Activated T-helper 2 cell treated with anti-CD3 and anti-CD28 coated beads, Interferon-gamma antibody, Interleukin-2, Interleukin-4, amounts not matched to agents 10 μg/mL and 5 μg/mL and 100 μg/mL, durations not matched to agents 14 hours and 24 hours and 36 hours (primary cell): ENCODE results near the gene GATB. TPM values are rescaled to one million over a fixed set of nuclear protein-coding genes. Genes with fewer than 3 reads are reported as not detected.
"Not testable (repeated sequence)": the region's sequence is repeated elsewhere in the genome, so short reads cannot be mapped to it uniquely, and the experiment has no call there.

Experiments used
- DNase-seq: peaks from one replicate; pipeline ENCODE4 v3.0.0; 2021; ENCODE audit warnings: low spot score
- H3K27ac Mint-ChIP-seq: one replicate; pipeline ENCODE4 v1.8.0; 2021; ENCODE audit warnings: mixed read lengths
- H3K27me3 Mint-ChIP-seq: one replicate; pipeline ENCODE4 v1.8.0; 2021; ENCODE audit warnings: low read depth, mixed read lengths
- H3K36me3 Mint-ChIP-seq: one replicate; pipeline ENCODE4 v1.8.0; 2021; ENCODE audit warnings: low read depth, mixed read lengths
- H3K4me1 Mint-ChIP-seq: one replicate; pipeline ENCODE4 v1.8.0; 2021; ENCODE audit warnings: low read depth, mixed read lengths
- H3K4me3 Mint-ChIP-seq: one replicate; pipeline ENCODE4 v1.8.0; 2021; ENCODE audit warnings: low read depth, mild to moderate bottlenecking, moderate library complexity, mixed read lengths
- H3K9me3 Mint-ChIP-seq: one replicate; pipeline ENCODE4 v1.8.0; 2021; ENCODE audit warnings: mixed read lengths
- intact Hi-C: fragments of 100-400 bp; cut with micrococcal nuclease; formaldehyde crosslinking; loops from one replicate; pipeline ENCODE4 v1.15.1; 2023
- total RNA-seq: library from RNA; stranded (reverse); gene quantifications from 2 replicates; pipeline ENCODE4 v1.2.3, GENCODE V29; 2022

Gene GATB
- total RNA-seq, 1 donor from 2014 or later, result 19.6 TPM

GRCh38 chr4:151743128-151743854, 17.5 kb downstream of the GATB start:
- DNase-seq, result no peak
- Mint-ChIP-seq H3K27me3 (no peaks in the 10 kb centered on the region), H3K36me3 (peaks cover under 1% of the 10 kb centered on the region), H3K4me3 (no peak overlapping the region), H3K27ac (no peak overlapping the region), H3K4me1 (no peaks in the 10 kb centered on the region), H3K9me3 (no peaks in the 10 kb centered on the region)
- intact Hi-C loops, result no loop called here

- Mint-ChIP-seq H3K27me3 (no peaks in the 10 kb centered on the region), H3K9me3 (peaks cover 27% of the 10 kb centered on the region), H3K36me3 (peaks cover 18% of the 10 kb centered on the region), H3K27ac (no peak overlapping the region), H3K4me3 (no peak overlapping the region), H3K4me1 (no peaks in the 10 kb centered on the region)
- intact Hi-C loops, result no loop called here
- DNase-seq, result no peak
Measured at GRCh38 chr4:151738720-151739517, 21.9 kb downstream of the GATB start.

DNA sequence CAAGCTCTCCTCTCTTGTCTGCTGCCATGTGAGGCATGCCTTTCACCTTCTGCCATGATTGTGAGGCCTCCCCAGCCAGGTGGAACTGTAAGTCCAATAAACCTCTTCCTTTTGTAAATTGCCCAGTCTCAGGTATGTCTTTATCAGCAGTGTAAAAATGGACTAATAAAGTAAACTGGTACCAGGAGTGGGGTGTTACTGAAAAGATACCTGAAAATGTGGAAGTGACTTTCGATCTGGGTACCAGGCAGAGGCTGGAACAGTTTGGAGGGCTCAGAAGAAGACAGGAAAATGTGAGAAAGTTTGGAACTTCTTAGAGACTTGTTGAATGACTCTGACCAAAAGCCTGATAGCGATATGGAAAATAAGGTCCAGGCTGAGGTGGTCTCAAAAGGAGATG, 24.0 kb downstream of the GATB start:
- Mint-ChIP-seq H3K9me3 (peaks cover 27% of the 10 kb centered on the region), H3K36me3 (peaks cover 18% of the 10 kb centered on the region)
- intact Hi-C loops, H3K4me3 Mint-ChIP-seq, H3K27ac Mint-ChIP-seq, H3K27me3 Mint-ChIP-seq, H3K4me1 Mint-ChIP-seq, DNase-seq: not testable (repeated sequence)

- H3K36me3 Mint-ChIP-seq, result peaks cover 18% of the 10 kb centered on the region
- intact Hi-C loops, result no loop called here
- H3K4me3 Mint-ChIP-seq, result no peak overlapping the region
- H3K9me3 Mint-ChIP-seq, result peaks cover 27% of the 10 kb centered on the region
- no peaks in the 10 kb centered on the region for H3K27me3 Mint-ChIP-seq
- H3K27ac Mint-ChIP-seq, result no peak overlapping the region
- no peak for DNase-seq
- H3K4me1 Mint-ChIP-seq, result no peaks in the 10 kb centered on the region
Measured at GRCh38 chr4:151736361-151736760, 24.4 kb downstream of the GATB start.

DNA sequence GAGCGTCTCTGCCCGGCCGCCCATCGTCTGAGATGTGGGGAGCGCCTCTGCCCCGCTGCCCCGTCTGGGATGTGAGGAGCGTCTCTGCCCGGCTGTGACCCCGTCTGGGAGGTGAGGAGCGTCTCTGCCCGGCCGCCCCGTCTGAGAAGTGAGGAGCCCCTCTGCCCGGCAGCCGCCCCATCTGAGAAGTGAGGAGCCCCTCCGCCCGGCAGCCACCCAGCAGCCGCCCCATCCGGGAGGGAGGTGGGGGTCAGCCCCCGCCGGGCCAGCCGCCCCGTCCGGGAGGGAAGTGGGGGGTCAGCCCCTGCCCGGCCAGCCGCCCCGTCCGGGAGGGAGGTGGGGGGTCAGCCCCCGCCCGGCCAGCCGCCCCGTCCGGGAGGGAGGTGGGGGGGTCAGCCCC, 29.1 kb downstream of the GATB start:
- H3K4me3 Mint-ChIP-seq, DNase-seq, H3K4me1 Mint-ChIP-seq, H3K36me3 Mint-ChIP-seq, H3K27me3 Mint-ChIP-seq, intact Hi-C loops, H3K27ac Mint-ChIP-seq: not testable (repeated sequence)
- peaks cover 15% of the 10 kb centered on the region for H3K9me3 Mint-ChIP-seq

- Mint-ChIP-seq H3K36me3 (no peaks in the 10 kb centered on the region), H3K27me3 (no peaks in the 10 kb centered on the region), H3K27ac (no peak overlapping the region)
Measured at GRCh38 chr4:151729731-151730559, 30.9 kb downstream of the GATB start.

GRCh38 chr4:151728679-151729078, 32.1 kb downstream of the GATB start:
- no peak for DNase-seq
- intact Hi-C loops, result no loop called here
- no peaks in the 10 kb centered on the region for H3K27me3 Mint-ChIP-seq
- H3K4me3 Mint-ChIP-seq, result no peak overlapping the region
- no peak overlapping the region for H3K27ac Mint-ChIP-seq
- no peaks in the 10 kb centered on the region for H3K36me3 Mint-ChIP-seq
- H3K4me1 Mint-ChIP-seq, result peaks cover 3% of the 10 kb centered on the region
- H3K9me3 Mint-ChIP-seq, result no peaks in the 10 kb centered on the region

More at GRCh38 chr4:151729731-151730559, 30.9 kb downstream of the GATB start:
- no peak for DNase-seq
- peaks cover 2% of the 10 kb centered on the region for H3K9me3 Mint-ChIP-seq
- intact Hi-C loops, result no loop called here
- H3K4me1 Mint-ChIP-seq, result no peaks in the 10 kb centered on the region
- H3K4me3 Mint-ChIP-seq, result no peak overlapping the region

DNA sequence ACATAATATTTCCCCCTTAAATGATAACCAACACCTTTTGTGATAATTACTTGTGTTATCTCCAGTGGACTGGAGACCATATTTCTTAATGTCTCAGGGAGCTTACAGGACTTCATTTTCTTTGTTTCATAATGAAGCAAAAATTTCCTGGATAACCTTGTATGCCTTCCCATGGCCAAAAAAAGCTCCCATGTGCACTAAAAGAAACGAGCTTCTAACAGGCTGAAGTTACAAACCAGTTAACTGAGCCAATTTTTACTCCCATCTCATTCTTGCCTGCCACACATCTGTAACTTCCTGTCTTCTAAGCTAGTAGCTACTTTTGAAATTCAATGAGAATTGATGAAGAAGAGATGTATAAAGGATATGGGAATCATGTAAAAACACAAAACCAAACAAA, 32.8 kb downstream of the GATB start:
- Mint-ChIP-seq H3K27me3 (no peaks in the 10 kb centered on the region), H3K9me3 (no peaks in the 10 kb centered on the region), H3K4me3 (no peak overlapping the region), H3K27ac (no peak overlapping the region), H3K36me3 (no peaks in the 10 kb centered on the region), H3K4me1 (peaks cover 3% of the 10 kb centered on the region)
- no peak for DNase-seq
- intact Hi-C loops, result no loop called here

GRCh38 chr4:151727365-151727764, 33.4 kb downstream of the GATB start:
- intact Hi-C loops, result no loop called here
- no peak overlapping the region for H3K4me3 Mint-ChIP-seq
- H3K27me3 Mint-ChIP-seq, result no peaks in the 10 kb centered on the region
- peaks cover 3% of the 10 kb centered on the region for H3K4me1 Mint-ChIP-seq
- no peak for DNase-seq
- no peak overlapping the region for H3K27ac Mint-ChIP-seq
- H3K9me3 Mint-ChIP-seq, result no peaks in the 10 kb centered on the region
- no peaks in the 10 kb centered on the region for H3K36me3 Mint-ChIP-seq

- no peaks in the 10 kb centered on the region for H3K36me3 Mint-ChIP-seq
- no peak for DNase-seq
- no peaks in the 10 kb centered on the region for H3K9me3 Mint-ChIP-seq
- intact Hi-C loops, result no loop called here
- H3K27ac Mint-ChIP-seq, result no peak overlapping the region
- peaks cover 3% of the 10 kb centered on the region for H3K4me1 Mint-ChIP-seq
- H3K4me3 Mint-ChIP-seq, result no peak overlapping the region
- H3K27me3 Mint-ChIP-seq, result no peaks in the 10 kb centered on the region
Measured at GRCh38 chr4:151725087-151725486, 35.7 kb downstream of the GATB start.

DNA sequence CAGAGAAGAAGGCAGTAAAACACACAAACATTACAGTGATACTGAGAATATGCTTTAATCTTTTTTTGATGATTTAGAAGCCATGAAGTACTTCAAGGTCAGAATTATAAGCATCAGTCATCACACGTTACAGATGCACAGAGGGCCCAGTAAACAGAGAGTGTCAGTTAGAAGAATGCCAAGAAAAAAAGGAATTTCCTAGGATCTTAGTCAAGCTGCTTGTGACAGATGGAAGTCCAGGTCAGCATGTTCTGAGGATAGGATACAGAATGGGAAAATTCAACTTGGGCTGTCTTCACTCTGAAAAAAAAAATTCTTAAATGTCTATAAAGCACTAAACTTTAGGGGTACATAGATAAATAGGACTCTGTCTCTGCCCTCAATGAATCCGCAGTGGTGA, 38.9 kb downstream of the GATB start:
- Mint-ChIP-seq H3K36me3 (no peaks in the 10 kb centered on the region), H3K27me3 (no peaks in the 10 kb centered on the region)

DNA sequence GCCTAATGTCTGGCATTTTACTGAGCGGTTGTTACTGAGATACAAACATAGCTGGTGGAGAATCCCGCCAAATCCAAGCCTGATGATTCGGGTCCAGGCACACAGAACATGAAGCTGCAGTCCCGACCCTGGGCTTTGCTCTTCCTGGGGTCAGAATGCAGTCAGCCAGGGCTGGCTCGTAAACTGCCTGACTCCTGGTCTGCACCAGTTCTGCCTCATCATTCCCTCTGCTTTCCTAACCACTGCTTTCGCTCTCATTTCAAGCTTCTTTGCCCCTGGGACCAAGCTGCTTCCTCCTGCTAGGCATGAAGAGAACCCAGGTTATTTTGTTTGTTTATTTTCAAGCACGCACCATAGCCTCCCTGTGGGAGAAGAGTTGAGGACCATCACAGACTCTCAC, 39.3 kb downstream of the GATB start:
- no peaks in the 10 kb centered on the region for H3K36me3 Mint-ChIP-seq
- H3K4me1 Mint-ChIP-seq, result peaks cover 3% of the 10 kb centered on the region
- no peaks in the 10 kb centered on the region for H3K27me3 Mint-ChIP-seq
- DNase-seq, result no peak
- H3K9me3 Mint-ChIP-seq, result no peaks in the 10 kb centered on the region
- intact Hi-C loops, result no loop called here
- no peak overlapping the region for H3K27ac Mint-ChIP-seq
- H3K4me3 Mint-ChIP-seq, result no peak overlapping the region

More for the DNA sequence above, 38.9 kb downstream of the GATB start:
- intact Hi-C loops, result no loop called here
- H3K27ac Mint-ChIP-seq, result no peak overlapping the region
- no peak overlapping the region for H3K4me3 Mint-ChIP-seq
- no peaks in the 10 kb centered on the region for H3K9me3 Mint-ChIP-seq
- peaks cover 3% of the 10 kb centered on the region for H3K4me1 Mint-ChIP-seq
- no peak for DNase-seq

- Mint-ChIP-seq H3K27me3 (no peaks in the 10 kb centered on the region), H3K36me3 (no peaks in the 10 kb centered on the region), H3K27ac (no peak overlapping the region), H3K9me3 (no peaks in the 10 kb centered on the region), H3K4me1 (peaks cover 3% of the 10 kb centered on the region), H3K4me3 (no peak overlapping the region)
- intact Hi-C loops, result no loop called here
- no peak for DNase-seq
Measured at GRCh38 chr4:151719956-151720334, 40.9 kb downstream of the GATB start.
